NCI-H69 (cell line): ENCODE results near the gene OSGEPL1.
A peak's percentile ranks its signal among the peaks of the same experiment; 100 is the strongest.
"Not testable (repeated sequence)": the region's sequence is repeated elsewhere in the genome, so short reads cannot be mapped to it uniquely, and the experiment has no call there.

Source experiments
- DNase-seq: peaks from one replicate; lab custom pipeline; 2025; lab: John Stamatoyannopoulos, UW

The OSGEPL1 gene

DNA sequence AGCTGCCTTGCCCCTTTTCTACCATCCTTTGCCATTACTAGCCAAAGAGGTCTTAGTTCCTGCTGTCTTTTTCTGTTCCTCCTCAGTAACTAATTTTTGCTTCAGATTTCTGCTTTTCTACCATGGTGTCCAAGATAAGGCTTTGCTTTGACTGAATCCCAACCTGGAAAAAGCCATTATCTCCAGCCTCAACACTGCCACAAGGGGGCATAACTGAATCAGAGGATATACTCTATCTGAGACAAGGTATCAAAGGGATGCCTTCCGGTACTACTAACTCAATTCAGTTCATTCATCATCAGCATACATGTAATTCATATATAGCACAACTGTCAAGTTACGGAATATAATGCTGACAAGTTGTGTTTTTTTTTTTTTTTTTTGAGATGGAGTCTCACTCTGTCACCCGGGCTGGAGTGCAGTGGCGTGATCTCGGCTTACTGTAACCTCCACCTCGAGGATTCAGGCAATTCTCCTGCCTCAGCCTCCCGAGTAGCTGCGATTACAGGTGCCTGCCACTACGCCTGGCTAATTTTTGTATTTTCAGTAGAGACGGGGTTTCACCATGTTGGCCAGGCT, 11.4 kb downstream of the OSGEPL1 start:
- peak; percentile 53 for DNase-seq

DNA sequence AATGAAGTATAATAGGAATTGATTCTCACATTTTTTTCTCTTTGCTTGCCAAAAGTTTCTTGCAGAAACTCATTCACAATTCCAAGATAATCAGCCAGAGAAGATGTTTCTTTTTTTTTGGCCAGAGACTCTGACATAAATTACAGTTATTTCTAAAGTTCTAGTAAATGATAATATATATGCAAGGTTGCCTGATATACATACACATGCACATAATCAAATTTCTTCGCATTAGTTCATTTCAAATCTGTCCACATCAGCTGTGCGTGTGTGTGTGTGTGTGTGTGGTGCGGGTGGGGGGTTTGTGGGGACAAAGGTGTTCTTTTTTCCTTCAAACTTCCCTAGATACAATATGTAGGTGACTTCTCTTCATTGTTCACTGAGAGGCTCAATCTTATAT, 33.2 kb downstream of the OSGEPL1 start:
- DNase-seq, result no peak

DNA sequence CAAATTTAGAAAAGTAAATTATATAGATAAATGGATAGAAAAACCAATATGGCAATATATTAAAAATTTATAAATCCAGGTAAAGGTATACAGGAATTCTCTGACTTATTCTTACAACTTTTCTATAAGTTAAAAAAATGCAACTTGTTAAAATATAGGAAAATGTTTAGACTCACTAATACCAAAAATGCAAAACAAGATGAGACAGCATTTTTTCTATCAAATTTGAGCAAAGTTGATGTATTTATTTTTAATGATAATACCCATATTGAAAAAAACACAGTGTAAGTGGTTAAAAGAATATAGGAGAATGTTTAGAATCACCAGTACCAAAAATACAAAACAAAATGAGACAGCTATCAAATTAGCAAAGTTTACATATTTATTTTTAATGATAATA, 35.7 kb downstream of the OSGEPL1 start:
- DNase-seq, result no peak

DNA sequence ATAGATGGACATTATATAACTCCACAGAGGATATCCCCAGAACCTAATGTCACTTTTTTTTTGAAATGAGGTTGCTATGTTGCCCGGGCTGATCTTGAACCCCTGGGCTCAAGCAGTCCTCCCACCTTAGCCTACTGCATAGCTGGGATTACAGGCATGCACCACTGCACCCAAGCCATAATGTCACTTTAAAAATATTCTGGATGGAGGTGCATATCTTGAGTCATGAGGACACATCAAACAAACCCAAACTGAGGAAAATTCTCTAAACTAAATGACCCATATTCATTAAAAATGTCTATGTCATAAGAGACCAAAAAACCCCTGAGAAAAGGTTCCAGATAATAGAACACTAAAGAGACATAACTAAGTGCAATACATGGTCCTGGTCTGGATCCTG, 36.3 kb downstream of the OSGEPL1 start:
- no peak for DNase-seq

DNA sequence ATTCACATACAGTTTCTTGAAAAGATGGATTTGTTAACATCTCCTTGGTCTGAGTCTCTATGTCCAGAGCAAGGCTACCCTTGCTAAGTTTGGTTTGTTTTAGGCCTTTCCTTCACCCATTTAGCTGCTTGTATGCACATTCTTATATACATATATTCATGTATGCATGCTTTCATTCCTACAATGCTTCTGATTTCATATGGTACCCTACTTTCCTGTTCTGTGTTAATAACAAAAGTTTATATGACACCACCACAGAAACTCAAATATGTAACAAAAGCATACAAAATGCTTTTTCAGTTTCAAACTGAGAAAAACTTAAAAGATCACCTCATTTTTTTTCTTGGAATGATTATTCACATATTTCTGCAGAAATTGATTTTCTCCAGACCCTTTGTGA, 39.4 kb downstream of the OSGEPL1 start:
- no peak for DNase-seq

DNA sequence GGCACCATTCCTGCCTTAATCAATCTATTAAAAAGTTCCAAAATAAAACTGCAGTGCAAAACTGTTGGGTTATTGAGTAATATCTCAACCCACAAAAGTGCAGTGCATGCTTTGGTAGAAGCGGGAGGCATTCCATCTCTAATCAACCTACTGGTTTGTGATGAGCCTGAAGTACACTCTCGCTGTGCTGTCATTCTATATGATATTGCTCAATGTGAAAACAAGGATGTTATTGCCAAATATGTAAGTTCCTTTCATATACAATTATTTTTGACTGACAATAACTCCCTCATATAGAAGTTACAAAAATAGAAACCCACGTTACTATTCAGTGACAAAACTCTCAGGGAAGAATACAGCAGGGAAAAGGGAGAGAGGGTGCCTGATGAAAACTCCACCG, 43.0 kb downstream of the OSGEPL1 start:
- no peak for DNase-seq

DNA sequence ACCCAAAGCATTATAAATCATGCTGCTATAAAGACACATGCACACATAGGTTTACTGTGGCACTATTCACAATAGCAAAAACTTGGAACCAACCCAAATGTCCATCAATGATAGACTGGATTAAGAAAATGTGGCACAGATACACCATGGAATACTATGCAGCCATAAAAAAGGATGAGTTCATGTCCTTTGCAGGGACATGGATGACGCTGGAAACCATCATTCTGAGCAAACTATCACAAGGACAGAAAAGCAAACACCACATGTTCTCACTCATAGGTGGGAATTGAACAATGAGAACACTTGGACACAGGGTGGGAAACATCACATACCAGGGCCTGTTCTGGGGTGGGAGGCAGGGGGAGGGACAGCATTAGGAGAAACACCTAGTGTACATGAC, 45.0 kb downstream of the OSGEPL1 start:
- not testable (repeated sequence) for DNase-seq

DNA sequence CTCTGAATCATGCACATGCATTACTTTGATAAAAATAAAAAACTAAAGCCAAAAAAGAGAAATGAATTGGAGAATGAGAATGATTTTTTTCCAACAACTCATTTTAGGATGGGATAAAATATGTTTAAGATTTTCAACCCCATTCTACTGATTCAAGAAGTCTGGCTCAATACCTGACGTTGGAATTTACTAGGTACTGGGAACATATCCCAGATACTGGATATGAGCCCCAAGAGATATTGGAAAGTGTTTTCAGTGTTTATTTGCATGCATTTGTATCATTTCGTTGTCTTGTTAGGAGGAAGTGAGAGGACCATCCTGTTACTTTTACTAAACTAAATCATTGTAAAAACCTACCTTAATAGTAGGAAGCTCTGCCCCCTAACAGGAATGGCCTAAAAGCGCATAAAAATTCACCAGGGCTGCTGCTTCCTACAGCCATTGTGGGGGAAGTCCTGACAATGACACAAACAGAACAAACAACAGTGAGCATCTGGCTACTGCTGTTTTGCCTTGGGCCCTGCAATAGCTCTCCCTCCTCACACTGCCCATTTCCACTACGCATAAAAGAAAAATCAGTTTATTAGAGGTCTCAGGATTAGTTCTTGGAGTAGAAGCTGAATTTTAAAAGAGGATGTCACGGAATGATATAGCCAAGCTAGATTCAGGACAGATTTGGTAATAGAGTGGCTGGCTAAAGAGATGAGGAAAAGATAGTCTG, 52.9 kb downstream of the OSGEPL1 start:
- DNase-seq, result no peak

DNA sequence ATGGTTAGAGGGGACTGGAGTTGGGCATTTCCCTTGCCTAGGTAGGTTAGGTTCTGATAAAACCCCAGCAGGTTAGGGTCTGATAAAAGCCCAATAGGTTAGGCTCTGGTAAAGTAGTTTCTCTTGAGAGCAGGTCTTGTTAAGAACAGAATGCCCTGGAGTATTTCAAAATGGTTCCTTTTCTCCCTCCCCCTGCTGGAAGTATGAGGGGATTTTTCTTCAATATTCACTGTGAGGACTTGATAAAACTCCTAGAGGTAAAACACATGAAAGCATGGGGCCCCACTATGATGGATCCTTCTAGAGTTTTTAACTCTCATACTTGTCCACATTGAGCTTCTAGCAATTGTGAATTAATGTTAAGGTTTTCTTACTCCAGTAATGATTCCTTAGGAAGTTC, 60.5 kb downstream of the OSGEPL1 start:
- no peak for DNase-seq

DNA sequence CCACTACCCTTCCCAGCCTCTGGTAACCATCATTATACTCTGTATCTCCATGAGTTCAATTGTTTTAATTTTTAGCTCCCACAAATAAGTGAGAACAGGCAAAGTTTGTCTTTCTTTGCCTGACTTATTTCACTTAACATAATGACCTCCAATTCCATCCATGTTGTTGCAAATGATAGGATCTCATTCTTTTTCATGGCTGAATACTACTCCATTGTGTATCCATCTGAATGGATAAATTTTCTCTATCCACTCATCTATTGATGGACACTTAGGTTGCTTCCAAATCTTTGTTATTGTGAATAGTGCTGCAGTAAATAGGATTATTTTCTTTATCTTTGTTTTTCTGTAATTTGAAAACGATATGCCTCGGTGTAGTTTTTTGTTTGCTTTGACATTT, 61.9 kb downstream of the OSGEPL1 start:
- DNase-seq, result no peak

DNA sequence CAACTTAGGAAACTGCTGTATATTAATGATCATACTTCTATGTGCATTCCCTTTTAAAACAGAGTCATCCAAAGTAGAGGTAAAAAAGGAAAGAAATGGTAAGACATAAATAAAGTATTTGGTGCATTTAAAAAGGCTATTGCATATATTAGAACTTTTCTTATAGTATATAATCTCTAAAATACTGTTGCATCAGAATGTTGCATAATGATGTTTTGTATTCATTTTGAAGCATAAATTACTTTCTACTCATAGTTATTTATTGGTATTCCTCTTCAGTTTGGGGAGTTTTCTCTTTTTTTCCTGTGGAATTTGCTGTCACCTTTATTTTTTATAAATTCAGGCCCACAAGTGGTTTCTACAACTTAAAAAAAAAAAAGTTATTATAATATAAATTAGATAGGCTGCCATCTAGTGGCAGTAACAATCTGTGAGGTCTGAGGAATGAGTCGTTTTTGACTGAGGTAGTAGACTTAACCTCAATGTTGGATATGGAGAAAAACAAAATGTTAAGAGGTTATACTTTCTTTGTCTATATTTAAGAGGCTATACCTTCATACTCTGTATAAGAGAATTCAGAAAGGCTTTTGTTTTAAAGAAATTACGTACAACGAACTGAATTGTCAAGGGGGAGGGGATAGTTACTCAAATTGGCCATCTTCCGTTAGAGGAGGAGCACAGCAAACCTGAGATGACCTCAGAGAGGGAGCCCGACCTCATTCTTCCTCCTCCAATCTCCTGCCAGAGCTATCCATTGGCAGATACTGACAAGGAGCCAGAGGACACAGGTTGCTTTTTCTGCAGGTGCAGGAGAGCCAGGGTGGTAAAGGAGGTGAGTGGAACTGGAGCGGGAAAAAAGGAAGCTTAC, 64.3 kb downstream of the OSGEPL1 start:
- peak; percentile 38 for DNase-seq
